Measurements from ENCODE around the gene RAB11B.
"Not testable (repeated sequence)": the region's sequence is repeated elsewhere in the genome, so short reads cannot be mapped to it uniquely, and the experiment has no call there.

Gene RAB11B

GRCh38 chr19:8393192-8393870 lies 3.2 kb downstream of the RAB11B start:
- no peak for DNase-seq (ENCODE audit: low read depth in 2 of 3, low spot score in 1 of 3)

GRCh38 chr19:8393871-8394250 lies 3.7 kb downstream of the RAB11B start:
- no peak for DNase-seq (ENCODE audit: low read depth in 2 of 3, low spot score in 1 of 3)

GRCh38 chr19:8395621-8396082 lies 5.5 kb downstream of the RAB11B start:
- no peak for DNase-seq (ENCODE audit: low read depth in 2 of 3, low spot score in 1 of 3)

GRCh38 chr19:8396185-8396562 lies 6.0 kb downstream of the RAB11B start:
- no peak for DNase-seq (ENCODE audit: low read depth in 2 of 3, low spot score in 1 of 3)

GRCh38 chr19:8396563-8397203 lies 6.5 kb downstream of the RAB11B start:
- peak; percentile 42 to 68 (median 65) for DNase-seq (ENCODE audit: low read depth in 2 of 3, low spot score in 1 of 3)

- no peak for DNase-seq (ENCODE audit: low read depth in 2 of 3, low spot score in 1 of 3)
Observed at GRCh38 chr19:8397271-8397670, 7.1 kb downstream of the RAB11B start.

- DNase-seq (ENCODE audit: low read depth in 2 of 3, low spot score in 1 of 3) = no peak
Observed at GRCh38 chr19:8397746-8398310, 7.7 kb downstream of the RAB11B start.

- DNase-seq (ENCODE audit: low read depth in 2 of 3, low spot score in 1 of 3) = no peak
Observed at GRCh38 chr19:8398311-8398771, 8.2 kb downstream of the RAB11B start.

- no peak for DNase-seq (ENCODE audit: low read depth in 2 of 3, low spot score in 1 of 3)
Observed at GRCh38 chr19:8399681-8400188, 9.6 kb downstream of the RAB11B start.

- no peak for DNase-seq (ENCODE audit: low read depth in 2 of 3, low spot score in 1 of 3)
Observed at GRCh38 chr19:8401981-8402411, 11.8 kb downstream of the RAB11B start.

- no peak for DNase-seq (ENCODE audit: low read depth in 2 of 3, low spot score in 1 of 3)
Observed at GRCh38 chr19:8403098-8403819, 13.1 kb downstream of the RAB11B start.

- no peak for DNase-seq (ENCODE audit: low read depth in 2 of 3, low spot score in 1 of 3)
Observed at GRCh38 chr19:8403820-8404109, 13.6 kb downstream of the RAB11B start.

GRCh38 chr19:8404391-8405151 lies 14.4 kb downstream of the RAB11B start:
- DNase-seq (ENCODE audit: low read depth in 2 of 3, low spot score in 1 of 3) = no peak

GRCh38 chr19:8410718-8411117 lies 20.6 kb downstream of the RAB11B start:
- not testable (repeated sequence) for DNase-seq (ENCODE audit: low read depth in 2 of 3, low spot score in 1 of 3)

GRCh38 chr19:8412783-8413628 lies 22.8 kb downstream of the RAB11B start, which contains the start of gene MARCHF2:
MARCHF2 (plus strand) TSS chr19:8413305; CDS start chr19:8421841, 8,536 bp downstream.
- DNase-seq (ENCODE audit: low read depth in 2 of 3, low spot score in 1 of 3) = peak; percentile 94 to 96 (median 94)

- DNase-seq (ENCODE audit: low read depth in 2 of 3, low spot score in 1 of 3) = no peak
Observed at GRCh38 chr19:8413629-8413995, 23.5 kb downstream of the RAB11B start.

- no peak for DNase-seq (ENCODE audit: low read depth in 2 of 3, low spot score in 1 of 3)
Observed at GRCh38 chr19:8416796-8417195, 26.6 kb downstream of the RAB11B start.

GRCh38 chr19:8421484-8422461 lies 31.6 kb downstream of the RAB11B start:
- DNase-seq (ENCODE audit: low read depth in 2 of 3, low spot score in 1 of 3) = no peak

GRCh38 chr19:8423817-8424223 lies 33.7 kb downstream of the RAB11B start:
- DNase-seq (ENCODE audit: low read depth in 2 of 3, low spot score in 1 of 3) = no peak
